IMR-90 (cell line): Measurements from ENCODE around the gene F5. TPM values are rescaled to one million over a fixed set of nuclear protein-coding genes. Genes with fewer than 3 reads are reported as not detected.
A peak's percentile ranks its signal among the peaks of the same experiment; 100 is the strongest.

Experiments used
- ATAC-seq: fragments of 200-7000 bp; cut with Tn5 transposase; 2 replicates; pipeline ENCODE4 v1.9.1; 2020; ENCODE audit warnings: low read depth, mild to moderate bottlenecking, moderate library complexity
- BruUV-seq: library from RNA; stranded (reverse); fragments of 400-500 nt; replicated peaks from 2 replicates; lab custom pipeline; 2021; lab: Mats Ljungman, UMichigan
- CTCF ChIA-PET: fragments of 300-600 bp; formaldehyde crosslinking; extraction: SDS; loops from one replicate; lab custom pipeline; 2021; ENCODE audit warnings: antibody characterized with exemption; lab: Yijun Ruan, JAX
- POLR2A ChIA-PET: fragments of 300-600 bp; sonication (Branson Sonifier 250); formaldehyde crosslinking; loops from one replicate; lab custom pipeline; 2022; ENCODE audit warnings: antibody characterized with exemption; ENCODE audit not compliant: unreplicated experiment; lab: Charles Lee
- DNase-seq: peaks from one replicate; pipeline ENCODE4 v3.0.0; 2013
- H2AFZ ChIP-seq: replicated peaks from 2 replicates; pipeline ENCODE3; 2013; ENCODE audit warnings: low read length, mild to moderate bottlenecking; ENCODE audit not compliant: poor library complexity
- H2AK5ac ChIP-seq: 2 replicates; pipeline ENCODE4 v1.6.1; 2013; ENCODE audit warnings: low read depth, low read length, inconsistent platforms
- H2AK9ac ChIP-seq: replicated peaks from 2 replicates; pipeline ENCODE3; 2013; ENCODE audit warnings: mild to moderate bottlenecking, low read depth, low read length, moderate library complexity; ENCODE audit not compliant: poor library complexity
- H2BK120ac ChIP-seq: 2 replicates; pipeline ENCODE4 v1.6.1; 2013; ENCODE audit warnings: low read depth, low read length, inconsistent platforms
- H2BK15ac ChIP-seq: 3 replicates; pipeline ENCODE4 v1.6.1; 2013; ENCODE audit warnings: low read depth, low read length, inconsistent platforms
- H2BK20ac ChIP-seq: 2 replicates; pipeline ENCODE4 v1.6.1; 2013; ENCODE audit warnings: low read depth, mild to moderate bottlenecking, inconsistent platforms, low read length, moderate library complexity
- H2BK5ac ChIP-seq: 2 replicates; pipeline ENCODE4 v1.6.1; 2013; ENCODE audit warnings: mild to moderate bottlenecking, low read depth, low read length, inconsistent platforms; ENCODE audit not compliant: poor library complexity, severe bottlenecking
- H3K14ac ChIP-seq: replicated peaks from 2 replicates; pipeline ENCODE4 v1.6.1; 2013; ENCODE audit warnings: low read depth, low read length, inconsistent platforms
- H3K18ac ChIP-seq: 2 replicates; pipeline ENCODE4 v1.6.1; 2013; ENCODE audit warnings: low read depth, low read length, control low read depth
- H3K23ac ChIP-seq: 2 replicates; pipeline ENCODE4 v1.6.1; 2013; ENCODE audit warnings: low read depth, low read length, inconsistent platforms
- H3K27ac ChIP-seq: 2 replicates; pipeline ENCODE4 v1.5.1; 2013; ENCODE audit warnings: mild to moderate bottlenecking, control low read depth, low read length; ENCODE audit not compliant: insufficient read depth
- H3K27me3 ChIP-seq: 2 replicates; pipeline ENCODE4 v1.6.1; 2013; ENCODE audit warnings: low read length; ENCODE audit not compliant: control insufficient read depth, insufficient read depth
- H3K36me3 ChIP-seq: 2 replicates; pipeline ENCODE4 v1.6.1; 2013; ENCODE audit warnings: low read length, mixed read lengths; ENCODE audit not compliant: control insufficient read depth, insufficient read depth
- H3K4ac ChIP-seq: 2 replicates; pipeline ENCODE4 v1.6.1; 2013; ENCODE audit warnings: low read depth, low read length, inconsistent platforms
- H3K4me1 ChIP-seq: 2 replicates; pipeline ENCODE4 v1.6.1; 2013; ENCODE audit warnings: low read length, mixed read lengths; ENCODE audit not compliant: control insufficient read depth, insufficient read depth
- H3K4me2 ChIP-seq: 2 replicates; pipeline ENCODE4 v1.6.1; 2013; ENCODE audit warnings: low read depth, mild to moderate bottlenecking, control low read depth, low read length, moderate library complexity
- H3K4me3 ChIP-seq: 2 replicates; pipeline ENCODE4 v1.5.1; 2013; ENCODE audit warnings: low read depth, mild to moderate bottlenecking, control low read depth, low read length, moderate library complexity; ENCODE audit not compliant: insufficient read depth
- H3K56ac ChIP-seq: 2 replicates; pipeline ENCODE4 v1.6.1; 2013; ENCODE audit warnings: low read length, inconsistent platforms; ENCODE audit not compliant: insufficient read depth; ENCODE audit errors: extremely low read depth
- H3K79me1 ChIP-seq, 2 experiments: 2 replicates each; pipeline ENCODE4 v1.6.1; 2013; ENCODE audit warnings: low read length in 2 of 2, inconsistent platforms in 1 of 2, low read depth in 1 of 2
- H3K9ac ChIP-seq: 2 replicates; pipeline ENCODE4 v1.6.1; 2013; ENCODE audit warnings: low read depth, low read length, control low read depth
- H3K9me1 ChIP-seq: 2 replicates; pipeline ENCODE4 v1.6.1; 2013; ENCODE audit warnings: low read length, inconsistent platforms; ENCODE audit not compliant: insufficient read depth
- H3K9me3 ChIP-seq: 2 replicates; pipeline ENCODE4 v1.6.1; 2013; ENCODE audit warnings: low read length; ENCODE audit not compliant: control insufficient read depth, insufficient read depth
- H4K20me1 ChIP-seq: 2 replicates; pipeline ENCODE4 v1.6.1; 2013; ENCODE audit warnings: low read length, inconsistent platforms; ENCODE audit not compliant: insufficient read depth
- H4K5ac ChIP-seq: 2 replicates; pipeline ENCODE4 v1.6.1; 2013; ENCODE audit warnings: mild to moderate bottlenecking, low read depth, low read length, control low read depth
- H4K8ac ChIP-seq, 2 experiments: 2 replicates each; pipeline ENCODE4 v1.6.1; 2013; ENCODE audit warnings: low read depth in 2 of 2, low read length in 2 of 2, control low read depth in 1 of 2, inconsistent platforms in 1 of 2
- H4K91ac ChIP-seq: 2 replicates; pipeline ENCODE4 v1.6.1; 2013; ENCODE audit warnings: low read depth, low read length, inconsistent platforms; ENCODE audit not compliant: insufficient read depth
- CEBPB ChIP-seq: IDR thresholded peaks from 2 replicates; pipeline ENCODE4 v1.6.1; 2012; ENCODE audit warnings: low read depth, low read length, improper control_type of control experiment
- FOS ChIP-seq: fragments of 150-350 bp; IDR thresholded peaks from 2 replicates; pipeline ENCODE4 v1.6.1; 2016; ENCODE audit warnings: low read depth, low read length
- WGBS, 2 experiments: methylation state at CpG; one replicate each; pipeline versions ENCODE4 v1.1.5 to v1.1.7; 2013; ENCODE audit warnings: missing lambda C conversion rate in 2 of 2; ENCODE audit not compliant: insufficient read length in 1 of 2; ENCODE audit errors: extremely low coverage in 2 of 2; 5-methylcytosine and 5-hydroxymethylcytosine counted together
- dilution Hi-C: fragments of 300-500 bp; cut with HindIII; formaldehyde crosslinking; loops from one replicate; pipeline ENCODE4 v1.14.3; 2018; ENCODE audit warnings: low sequenced_read_pairs; ENCODE audit not compliant: unreplicated experiment
- in situ Hi-C: fragments of 300-500 bp; cut with MboI; formaldehyde crosslinking; loops from 3 replicates; pipeline ENCODE4 v1.14.3; 2019; ENCODE audit warnings: low sequenced_read_pairs, inconsistent platforms, mixed read lengths
- intact Hi-C: fragments of 100-400 bp; cut with micrococcal nuclease; formaldehyde crosslinking; loops from 2 replicates; pipeline ENCODE4 v1.10.0; 2022
- polyA plus RNA-seq, 3 experiments: library from polyadenylated mRNA; depleted of rRNA; stranded (reverse); fragments of >200 nt; gene quantifications; 2 replicates each; pipeline ENCODE4 v1.2.3, GENCODE V29; 2012; ENCODE audit warnings: low replicate concordance in 1 of 3
- total RNA-seq: library from RNA; depleted of rRNA; stranded (reverse); fragments of >200 nt; gene quantifications from 2 replicates; pipeline ENCODE4 v1.2.3, GENCODE V29; 2012

F5 gene
- total and polyA plus RNA-seq, 2 of the 4 experiments (the other 2 are of a cell fraction) = not detected

DNA sequence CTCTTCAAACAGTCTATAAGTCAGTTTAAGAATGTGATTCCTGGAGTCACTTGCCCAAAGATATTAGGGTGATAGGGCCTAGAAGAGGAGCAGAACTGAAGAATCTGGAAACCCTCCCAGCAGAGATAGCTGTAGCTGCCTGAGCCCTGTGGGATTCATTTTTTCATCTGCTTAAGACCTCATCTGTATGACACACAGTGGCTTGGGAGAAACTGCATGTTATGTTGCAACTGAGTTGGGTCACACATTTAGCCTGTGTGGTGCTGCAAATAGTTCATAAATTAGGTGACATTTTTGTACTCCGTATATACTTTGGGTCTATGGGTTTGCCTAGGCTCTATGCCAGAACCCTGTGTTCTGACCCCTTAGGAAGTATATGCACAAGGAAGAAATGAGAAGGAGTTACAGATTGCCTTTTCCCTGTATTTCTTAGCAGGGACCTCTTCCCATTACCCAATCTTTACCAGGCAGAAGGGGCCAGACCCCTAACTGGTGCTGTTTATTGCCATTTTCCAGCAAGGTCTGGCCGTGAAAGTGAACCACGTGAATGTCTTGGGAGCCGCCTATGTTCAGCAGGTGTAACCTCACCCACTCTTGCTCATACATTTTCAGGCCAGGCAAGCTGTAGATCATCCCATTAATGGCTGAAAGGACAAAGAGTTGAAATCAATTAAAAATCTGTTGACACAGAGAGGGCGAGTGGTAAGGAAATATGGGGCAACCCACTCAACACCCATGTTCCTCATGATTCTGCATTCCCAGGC is 58.6 kb downstream of the F5 start:
- in situ Hi-C loops = no loop called here

More for the DNA sequence above, 58.6 kb downstream of the F5 start:
- no CpG with 5 or more reads among the region's 5 CpGs for WGBS, 2 experiments
- ATAC-seq (peak; percentile 21; the same call in 1 of the 2 replicates), DNase-seq (peak; percentile 12)
- Histone ChIP-seq H2AFZ (no peak overlapping the region), H3K79me1 (no peaks in the 10 kb centered on the region), H4K20me1 (no peaks in the 10 kb centered on the region), H4K91ac (no peak overlapping the region), H2AK9ac (no peak overlapping the region), H2BK5ac (no peak overlapping the region), H3K9ac (no peak overlapping the region), H3K18ac (no peak overlapping the region), H2BK120ac (no peak overlapping the region), H3K4me3 (no peak overlapping the region), H2AK5ac (no peak overlapping the region), H3K14ac (no peak overlapping the region), H3K4me2 (no peak overlapping the region), H3K56ac (no peak overlapping the region), H3K27ac (no peak overlapping the region), H2BK20ac (no peak overlapping the region), H4K8ac (no peak overlapping the region), H2BK15ac (no peak overlapping the region), H3K4ac (no peak overlapping the region), H3K4me1 (no peaks in the 10 kb centered on the region), H3K23ac (no peak overlapping the region), H4K5ac (no peak overlapping the region), H3K9me3 (no peaks in the 10 kb centered on the region), H3K9me1 (no peaks in the 10 kb centered on the region), H3K27me3 (peaks cover 3% of the 10 kb centered on the region; the same call in 1 of the 2 replicates), H3K36me3 (no peaks in the 10 kb centered on the region)
- TF ChIP-seq FOS = no peak
- peak; percentile 25; the same call in 1 of the 2 replicates for TF ChIP-seq CEBPB
- POLR2A ChIA-PET = no interaction called here
- BruUV-seq = no TSS peak
- CTCF ChIA-PET = no interaction called here
- intact Hi-C loops = no loop called here
- dilution Hi-C loops = no loop called here
